ENCODE measurements around the gene ANKRD24.

- TF ChIP-seq, protein P1, sequence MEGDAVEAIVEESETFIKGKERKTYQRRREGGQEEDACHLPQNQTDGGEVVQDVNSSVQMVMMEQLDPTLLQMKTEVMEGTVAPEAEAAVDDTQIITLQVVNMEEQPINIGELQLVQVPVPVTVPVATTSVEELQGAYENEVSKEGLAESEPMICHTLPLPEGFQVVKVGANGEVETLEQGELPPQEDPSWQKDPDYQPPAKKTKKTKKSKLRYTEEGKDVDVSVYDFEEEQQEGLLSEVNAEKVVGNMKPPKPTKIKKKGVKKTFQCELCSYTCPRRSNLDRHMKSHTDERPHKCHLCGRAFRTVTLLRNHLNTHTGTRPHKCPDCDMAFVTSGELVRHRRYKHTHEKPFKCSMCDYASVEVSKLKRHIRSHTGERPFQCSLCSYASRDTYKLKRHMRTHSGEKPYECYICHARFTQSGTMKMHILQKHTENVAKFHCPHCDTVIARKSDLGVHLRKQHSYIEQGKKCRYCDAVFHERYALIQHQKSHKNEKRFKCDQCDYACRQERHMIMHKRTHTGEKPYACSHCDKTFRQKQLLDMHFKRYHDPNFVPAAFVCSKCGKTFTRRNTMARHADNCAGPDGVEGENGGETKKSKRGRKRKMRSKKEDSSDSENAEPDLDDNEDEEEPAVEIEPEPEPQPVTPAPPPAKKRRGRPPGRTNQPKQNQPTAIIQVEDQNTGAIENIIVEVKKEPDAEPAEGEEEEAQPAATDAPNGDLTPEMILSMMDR (conservative IDR thresholded peaks at IDR 0.05; ENCODE audit: low read length), result peak; percentile 79
- TF ChIP-seq EZH2phosphoT487 (IDR thresholded peaks at IDR 0.05; ENCODE audit: borderline replicate concordance, low read depth, low read length), result no peak
These were observed 24.5 kb downstream of the ANKRD24 start for GRCh38 chr19:4206818-4207484.

Measured in OCI-LY7 (cell line).